Peyer's patch (tissue), 4 donors: ENCODE data around the gene ARFGAP1.

Source experiments
- POLR2A ChIP-seq, 2 donors: fragments of 450-650 bp; IDR thresholded peaks; one replicate each; pipeline ENCODE4 v1.5.1; 2017; ENCODE audit warnings: antibody characterized with exemption in 2 of 2, mild to moderate bottlenecking in 2 of 2, moderate library complexity in 2 of 2
- TF ChIP-seq, protein P1 (sequence below), 6 experiments: fragments of 450-650 bp in 4 of 6; fragments of 200-600 bp in 2 of 6; sonication (generic) in 1 of 6; IDR thresholded peaks; one replicate each; pipeline ENCODE4 v1.5.1; 2017 to 2019; ENCODE audit warnings: antibody characterized with exemption in 6 of 6, mild to moderate bottlenecking in 3 of 6, moderate library complexity in 1 of 6

DNA sequence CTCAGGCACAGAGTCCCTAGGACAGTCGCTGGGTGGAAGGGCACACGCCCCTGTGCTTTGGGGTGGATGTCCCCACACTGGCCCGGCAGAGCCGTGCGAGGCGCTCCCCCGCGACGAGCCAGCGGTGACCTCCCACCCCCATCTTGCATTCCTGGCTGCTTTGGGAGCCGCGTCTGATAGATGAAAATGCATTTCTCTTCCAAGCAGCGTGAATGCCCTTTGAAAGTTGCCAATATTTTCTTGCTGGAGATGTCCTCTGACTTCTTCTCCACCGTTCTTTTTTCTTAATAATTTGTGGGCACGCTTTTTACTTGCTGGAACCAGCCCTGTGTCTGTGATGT lies 50.3 kb downstream of the ARFGAP1 start:
- TF ChIP-seq, protein P1, sequence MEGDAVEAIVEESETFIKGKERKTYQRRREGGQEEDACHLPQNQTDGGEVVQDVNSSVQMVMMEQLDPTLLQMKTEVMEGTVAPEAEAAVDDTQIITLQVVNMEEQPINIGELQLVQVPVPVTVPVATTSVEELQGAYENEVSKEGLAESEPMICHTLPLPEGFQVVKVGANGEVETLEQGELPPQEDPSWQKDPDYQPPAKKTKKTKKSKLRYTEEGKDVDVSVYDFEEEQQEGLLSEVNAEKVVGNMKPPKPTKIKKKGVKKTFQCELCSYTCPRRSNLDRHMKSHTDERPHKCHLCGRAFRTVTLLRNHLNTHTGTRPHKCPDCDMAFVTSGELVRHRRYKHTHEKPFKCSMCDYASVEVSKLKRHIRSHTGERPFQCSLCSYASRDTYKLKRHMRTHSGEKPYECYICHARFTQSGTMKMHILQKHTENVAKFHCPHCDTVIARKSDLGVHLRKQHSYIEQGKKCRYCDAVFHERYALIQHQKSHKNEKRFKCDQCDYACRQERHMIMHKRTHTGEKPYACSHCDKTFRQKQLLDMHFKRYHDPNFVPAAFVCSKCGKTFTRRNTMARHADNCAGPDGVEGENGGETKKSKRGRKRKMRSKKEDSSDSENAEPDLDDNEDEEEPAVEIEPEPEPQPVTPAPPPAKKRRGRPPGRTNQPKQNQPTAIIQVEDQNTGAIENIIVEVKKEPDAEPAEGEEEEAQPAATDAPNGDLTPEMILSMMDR (IDR thresholded peaks at IDR 0.05): no peak
- TF ChIP-seq POLR2A (IDR thresholded peaks at IDR 0.05): no peak
